Measurements from ENCODE around the gene TLCD3B. TPM values are rescaled to one million over a fixed set of nuclear protein-coding genes. Genes with fewer than 3 reads are reported as not detected.

TLCD3B gene
- total RNA-seq, 1 donor from 2014 or later, result not detected

DNA sequence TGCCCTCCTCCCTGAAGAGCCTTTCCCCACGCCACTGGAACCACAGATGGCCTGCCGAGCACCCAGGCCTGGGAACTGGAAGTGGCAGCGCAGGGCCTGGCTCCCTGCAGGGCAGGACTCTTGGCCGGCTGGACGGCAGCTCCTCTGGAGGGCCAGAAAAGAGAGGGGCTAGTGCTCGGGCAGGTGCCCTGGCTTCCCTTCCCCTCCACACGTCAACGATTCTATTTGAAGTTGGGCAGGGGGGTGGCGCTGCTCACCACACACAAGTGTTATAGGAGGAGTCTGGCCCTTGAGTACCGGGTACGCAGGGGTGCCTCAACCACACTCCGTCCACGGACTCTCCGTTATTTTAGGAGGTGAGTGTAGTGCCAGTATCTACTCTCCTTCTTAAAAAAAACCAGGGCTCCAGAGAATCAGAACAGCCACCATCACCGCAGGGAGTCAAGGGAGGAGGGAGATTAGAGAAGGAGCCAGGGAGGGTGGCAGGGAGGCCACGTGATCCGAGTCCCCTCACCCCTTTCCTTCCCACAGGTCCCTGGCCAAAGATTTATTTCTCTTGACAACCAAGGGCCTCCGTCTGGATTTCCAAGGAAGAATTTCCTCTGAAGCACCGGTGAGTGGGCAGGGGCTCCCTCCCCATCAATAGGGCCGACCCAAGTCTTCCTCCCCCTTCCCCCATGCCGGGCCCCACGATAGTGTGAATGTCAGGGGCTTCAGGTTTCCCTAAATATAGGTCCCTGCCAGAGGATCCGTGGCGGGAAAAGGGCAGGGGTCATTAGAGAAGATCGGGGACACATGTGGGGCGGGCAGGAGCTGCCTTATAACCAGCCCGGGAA lies 33.0 kb upstream of the TLCD3B start:
- peak overlapping the region; percentile 100 for H3K27ac ChIP-seq (replicated peaks)
- H3K4me1 ChIP-seq, result peaks cover 75% of the 10 kb centered on the region
- DNase-seq, result peak; percentile 84
- intact Hi-C loops (cut with micrococcal nuclease), result no loop called here
- TF ChIP-seq, protein P1, sequence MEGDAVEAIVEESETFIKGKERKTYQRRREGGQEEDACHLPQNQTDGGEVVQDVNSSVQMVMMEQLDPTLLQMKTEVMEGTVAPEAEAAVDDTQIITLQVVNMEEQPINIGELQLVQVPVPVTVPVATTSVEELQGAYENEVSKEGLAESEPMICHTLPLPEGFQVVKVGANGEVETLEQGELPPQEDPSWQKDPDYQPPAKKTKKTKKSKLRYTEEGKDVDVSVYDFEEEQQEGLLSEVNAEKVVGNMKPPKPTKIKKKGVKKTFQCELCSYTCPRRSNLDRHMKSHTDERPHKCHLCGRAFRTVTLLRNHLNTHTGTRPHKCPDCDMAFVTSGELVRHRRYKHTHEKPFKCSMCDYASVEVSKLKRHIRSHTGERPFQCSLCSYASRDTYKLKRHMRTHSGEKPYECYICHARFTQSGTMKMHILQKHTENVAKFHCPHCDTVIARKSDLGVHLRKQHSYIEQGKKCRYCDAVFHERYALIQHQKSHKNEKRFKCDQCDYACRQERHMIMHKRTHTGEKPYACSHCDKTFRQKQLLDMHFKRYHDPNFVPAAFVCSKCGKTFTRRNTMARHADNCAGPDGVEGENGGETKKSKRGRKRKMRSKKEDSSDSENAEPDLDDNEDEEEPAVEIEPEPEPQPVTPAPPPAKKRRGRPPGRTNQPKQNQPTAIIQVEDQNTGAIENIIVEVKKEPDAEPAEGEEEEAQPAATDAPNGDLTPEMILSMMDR (IDR thresholded peaks at IDR 0.05; ENCODE audit: borderline replicate concordance), result peak; percentile 46
- peak overlapping the region; percentile 93 for H3K4me3 ChIP-seq
- no peaks in the 10 kb centered on the region for H3K9me3 ChIP-seq (replicated peaks)
- no peaks in the 10 kb centered on the region for H3K27me3 ChIP-seq (ENCODE audit: low read depth)
- peaks cover 25% of the 10 kb centered on the region for H3K36me3 ChIP-seq

DNA sequence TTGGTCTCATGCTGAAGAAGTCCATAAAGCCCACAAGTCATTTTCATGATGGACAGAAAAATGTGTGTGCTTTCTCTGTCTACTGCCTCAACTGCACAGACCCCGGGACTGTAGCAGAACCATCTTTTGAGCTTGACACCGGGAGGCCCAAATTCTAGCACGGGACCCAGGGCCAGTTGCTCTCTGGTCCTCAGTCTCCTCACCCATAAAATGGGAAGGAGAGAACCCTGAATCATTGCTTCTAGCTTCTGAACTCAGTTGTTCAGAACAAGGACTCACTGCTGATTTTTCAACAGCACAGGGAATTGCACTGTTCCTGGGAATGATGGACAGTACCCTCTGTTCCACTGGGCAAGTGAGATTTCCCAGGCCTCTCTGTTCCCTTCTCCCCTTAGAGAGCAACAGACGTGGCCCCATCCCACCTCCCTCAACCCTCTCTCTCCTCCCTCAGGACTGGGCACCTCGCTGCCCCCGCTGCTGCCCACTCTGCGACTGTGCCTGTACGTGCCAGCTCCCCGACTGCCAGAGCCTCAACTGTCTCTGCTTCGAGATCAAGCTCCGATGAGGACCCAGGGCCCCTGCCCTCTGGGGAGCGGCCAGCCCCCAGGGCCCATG lies 32.3 kb upstream of the TLCD3B start:
- Histone ChIP-seq H3K9me3 (replicated peaks) (no peaks in the 10 kb centered on the region), H3K36me3 (peaks cover 17% of the 10 kb centered on the region), H3K4me1 (peaks cover 68% of the 10 kb centered on the region), H3K27ac (replicated peaks) (peak overlapping the region; percentile 100), H3K27me3 (ENCODE audit: low read depth) (no peaks in the 10 kb centered on the region), H3K4me3 (peak overlapping the region; percentile 93)
- TF ChIP-seq, protein P1 (IDR thresholded peaks at IDR 0.05; ENCODE audit: borderline replicate concordance), result no peak
- DNase-seq, result no peak
- intact Hi-C loops (cut with micrococcal nuclease), result no loop called here

DNA sequence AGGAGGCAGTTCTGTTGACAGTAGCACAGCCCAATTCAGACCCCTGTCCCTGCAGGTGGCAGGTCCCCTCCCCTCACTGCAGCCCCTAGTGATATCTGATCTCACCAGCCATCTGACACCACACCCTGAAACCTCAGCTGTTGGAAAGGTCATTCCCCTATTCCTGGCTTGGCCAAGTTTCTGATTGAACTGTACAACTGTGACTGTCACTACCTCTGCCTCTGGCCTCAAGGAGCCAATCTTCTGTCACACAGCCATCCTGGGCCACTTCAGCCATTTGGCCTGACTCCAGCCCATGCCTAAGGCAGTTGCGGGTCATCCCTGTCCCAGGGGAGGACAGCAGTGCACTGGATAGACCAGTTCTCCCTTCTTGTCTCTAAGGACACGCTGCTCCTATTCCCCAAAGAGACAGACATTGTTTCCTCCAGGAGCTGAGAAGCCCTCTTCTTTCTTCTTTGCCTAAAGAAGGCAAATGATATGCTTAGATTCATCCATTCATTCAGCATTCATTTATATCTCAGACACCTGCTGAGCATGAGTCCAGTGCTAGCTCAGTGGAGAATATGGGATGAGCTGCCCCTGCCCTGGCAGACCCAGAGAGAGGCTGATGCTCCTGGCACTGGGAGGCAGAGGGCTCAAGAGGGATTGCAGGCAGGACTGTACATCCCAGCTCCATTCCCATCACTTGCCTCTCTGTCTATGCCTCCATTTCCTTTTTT lies 29.9 kb upstream of the TLCD3B start:
- H3K27ac ChIP-seq (replicated peaks), result peak overlapping the region; percentile 55
- intact Hi-C loops (cut with micrococcal nuclease), result no loop called here
- H3K4me3 ChIP-seq, result no peak overlapping the region
- peaks cover 44% of the 10 kb centered on the region for H3K4me1 ChIP-seq
- H3K9me3 ChIP-seq (replicated peaks), result no peaks in the 10 kb centered on the region
- DNase-seq, result no peak
- TF ChIP-seq, protein P1 (IDR thresholded peaks at IDR 0.05; ENCODE audit: borderline replicate concordance), result no peak
- H3K27me3 ChIP-seq (ENCODE audit: low read depth), result no peaks in the 10 kb centered on the region
- H3K36me3 ChIP-seq, result no peaks in the 10 kb centered on the region

DNA sequence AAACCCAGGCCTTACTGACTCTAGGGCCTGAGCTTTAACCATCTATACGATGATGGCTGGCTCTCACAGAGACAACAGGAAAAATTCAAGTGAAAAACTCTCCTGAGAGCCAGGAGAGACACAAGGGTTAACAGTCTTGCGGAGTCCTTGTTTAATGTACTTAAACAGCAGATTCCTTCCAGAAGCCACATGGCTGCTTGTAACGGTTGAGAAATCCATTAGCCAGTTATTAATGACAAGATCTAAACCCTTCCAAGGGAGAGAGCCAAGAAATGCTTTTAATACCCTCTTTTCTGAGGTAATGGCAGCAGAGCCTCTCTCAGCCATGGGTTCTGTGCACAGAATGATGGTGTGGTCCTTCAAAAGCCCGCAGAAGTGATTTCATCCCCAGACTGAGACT lies 29.3 kb upstream of the TLCD3B start:
- Histone ChIP-seq H3K36me3 (no peaks in the 10 kb centered on the region), H3K4me3 (no peak overlapping the region), H3K4me1 (peaks cover 39% of the 10 kb centered on the region), H3K9me3 (replicated peaks) (no peaks in the 10 kb centered on the region), H3K27me3 (ENCODE audit: low read depth) (no peaks in the 10 kb centered on the region), H3K27ac (replicated peaks) (peak overlapping the region; percentile 55)
- TF ChIP-seq, protein P1 (IDR thresholded peaks at IDR 0.05; ENCODE audit: borderline replicate concordance), result no peak
- intact Hi-C loops (cut with micrococcal nuclease), result no loop called here
- no peak for DNase-seq

DNA sequence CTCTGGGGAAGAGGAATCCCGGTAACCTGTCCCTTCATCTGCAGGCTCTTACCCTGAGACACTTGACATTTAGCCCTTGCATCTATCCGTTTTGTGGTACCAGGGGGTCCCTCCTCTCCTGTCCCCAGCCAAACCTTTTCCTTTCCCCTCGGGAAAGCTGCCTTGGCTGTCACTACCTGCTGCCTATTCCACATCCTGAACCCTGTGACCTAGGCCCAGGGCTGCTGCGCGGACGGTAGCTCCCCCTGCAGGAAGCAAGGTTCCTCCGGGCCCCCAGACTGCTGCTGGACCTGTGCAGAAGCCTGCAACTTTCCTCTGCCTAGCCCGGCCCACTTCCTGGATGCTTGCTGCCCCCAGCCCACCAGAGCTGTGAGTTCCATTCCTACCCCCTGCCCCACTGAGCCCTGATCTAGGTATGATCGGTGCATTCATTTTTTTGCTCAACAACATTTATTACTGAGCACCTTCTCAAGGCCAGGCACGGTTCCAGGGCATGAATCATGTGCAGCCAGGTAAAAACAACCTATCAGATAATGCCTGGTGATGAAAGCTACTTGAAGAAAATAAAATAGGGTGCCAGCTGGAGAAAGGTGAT lies 24.0 kb upstream of the TLCD3B start:
- intact Hi-C loops (cut with micrococcal nuclease), result no loop called here
- no peak for DNase-seq
- TF ChIP-seq, protein P1 (IDR thresholded peaks at IDR 0.05; ENCODE audit: borderline replicate concordance), result peak; percentile 35

More for the DNA sequence above, 24.0 kb upstream of the TLCD3B start:
- H3K27me3 ChIP-seq (ENCODE audit: low read depth), result no peaks in the 10 kb centered on the region
- no peak overlapping the region for H3K4me3 ChIP-seq
- H3K4me1 ChIP-seq, result peaks cover 21% of the 10 kb centered on the region
- H3K27ac ChIP-seq (replicated peaks), result no peak overlapping the region
- no peaks in the 10 kb centered on the region for H3K36me3 ChIP-seq
- H3K9me3 ChIP-seq (replicated peaks), result no peaks in the 10 kb centered on the region

All from left ventricle myocardium inferior (tissue), 1 donor.